ENCODE measurements around the gene TPCN2. TPM values are rescaled to one million over a fixed set of nuclear protein-coding genes. Genes with fewer than 3 reads are reported as not detected.

Gene TPCN2
- total and polyA plus RNA-seq, 2 of the 8 experiments (the other 6 are each of a cell fraction or from before 2014, with no cell fraction given) = 9.7 to 18.6 TPM

DNA sequence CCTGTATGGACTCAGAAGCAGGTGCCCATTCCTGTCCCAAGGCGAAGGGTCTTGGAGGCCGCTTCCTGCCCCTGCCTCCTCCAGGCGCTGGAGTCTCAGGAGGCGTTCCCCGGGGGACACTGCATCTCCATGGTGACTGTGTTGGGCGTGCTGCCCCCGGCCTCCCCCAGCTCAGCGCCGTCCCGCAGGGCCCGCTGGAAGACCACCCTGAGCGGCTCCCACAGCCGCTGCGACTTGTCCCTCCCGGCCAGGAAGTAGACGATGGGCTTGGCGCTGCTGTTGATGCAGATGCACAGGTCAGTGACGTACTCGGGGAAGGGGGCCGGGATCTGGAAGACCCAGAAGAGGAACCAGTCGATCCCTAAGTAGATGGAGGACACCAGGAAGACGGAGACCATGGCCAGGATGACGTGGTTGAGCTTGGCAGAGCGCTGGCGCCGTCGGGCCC lies 43.5 kb upstream of the TPCN2 start:
- Histone ChIP-seq H3K4me1 (replicated peaks in 1 of 4; ENCODE audit: control insufficient read depth in 3 of 4, insufficient read depth in 4 of 4, low read length in 3 of 4) (peaks cover 0 to 3% (median under 1%) of the 10 kb centered on the region in 4 experiments; a peak in 5 of 7 replicates), H3K4ac (replicated peaks; ENCODE audit: insufficient read length, low read depth, low read length) (no peak overlapping the region), H3K23me2 (ENCODE audit: low read depth, low read length) (no peaks in the 10 kb centered on the region), H2BK12ac (ENCODE audit: low read depth, low read length) (no peak overlapping the region), H3K27ac (ENCODE audit: low read depth, low read length) (no peak overlapping the region), H2BK5ac (ENCODE audit: low read depth, low read length) (no peak overlapping the region; the same call in 1 of the 2 replicates), H3K4me2 (ENCODE audit: insufficient read depth in 1 of 2, low read depth in 2 of 2, low read length in 2 of 2) (no peak overlapping the region), H4K91ac (replicated peaks; ENCODE audit: insufficient read length, low read length) (no peak overlapping the region), H3K79me2 (ENCODE audit: control insufficient read depth in 1 of 2, insufficient read depth in 2 of 2, low read length in 2 of 2) (no peaks in the 10 kb centered on the region), H3K14ac (ENCODE audit: insufficient read length) (no peak overlapping the region), H3K4me3 (ENCODE audit: extremely low read depth in 1 of 4, insufficient read depth in 2 of 4, low read depth in 3 of 4, low read length in 4 of 4) (no peak overlapping the region), H3K9ac (replicated peaks in 1 of 4; ENCODE audit: extremely low read depth in 1 of 4, low read depth in 3 of 4, low read length in 3 of 4) (no peak overlapping the region), H4K5ac (ENCODE audit: insufficient read length, low read depth, low read length) (no peak overlapping the region), H3K56ac (replicated peaks; ENCODE audit: insufficient read length, low read depth, low read length) (no peak overlapping the region), H3K18ac (ENCODE audit: extremely low read depth, low read length) (no peak overlapping the region), H2AK5ac (ENCODE audit: low read depth, low read length) (no peak overlapping the region), H4K8ac (ENCODE audit: extremely low read depth, insufficient read depth, low read length) (no peak overlapping the region), H2AFZ (ENCODE audit: low read length) (no peak overlapping the region), H3K36me3 (ENCODE audit: control insufficient read depth in 2 of 4, insufficient read depth in 4 of 4, low read length in 3 of 4) (no peaks in the 10 kb centered on the region; a peak in 1 of 8 replicates), H3K79me1 (ENCODE audit: low read depth, low read length) (no peaks in the 10 kb centered on the region), H4K20me1 (replicated peaks in 1 of 2; ENCODE audit: control insufficient read depth in 1 of 2, insufficient read depth in 2 of 2, low read length in 2 of 2) (no peaks in the 10 kb centered on the region), H3K9me3 (ENCODE audit: insufficient read depth in 2 of 2, low read depth in 1 of 2, low read length in 1 of 2) (no peaks in the 10 kb centered on the region), H2BK20ac (ENCODE audit: low read length) (no peak overlapping the region), H3K23ac (ENCODE audit: insufficient read length) (no peak overlapping the region), H2BK120ac (replicated peaks; ENCODE audit: low read depth, low read length) (no peak overlapping the region), H2BK15ac (ENCODE audit: low read length) (no peak overlapping the region), H3K27me3 (replicated peaks in 1 of 4; ENCODE audit: control insufficient read depth in 3 of 4, extremely low read depth in 1 of 4, insufficient read depth in 3 of 4, low read length in 3 of 4) (no peaks in the 10 kb centered on the region)
- WGBS, 2 experiments (ENCODE audit: extremely low coverage in 1 of 2, insufficient coverage in 1 of 2, insufficient read length in 1 of 2, insufficient replicate concordance in 2 of 2, low coverage in 1 of 2, low lambda C conversion rate in 2 of 2, missing lambda C conversion rate in 1 of 2) = 94% methylated on average over 27 of the region's 27 CpGs; no CpG with 5 or more reads in 1 of the 2 experiments
- ChIA-PET CTCF (ENCODE audit: partially characterized antibody) (no interaction called here), POLR2A (ENCODE audit: partially characterized antibody) (no interaction called here)
- no peak for TF ChIP-seq ASH2L (IDR thresholded peaks at IDR 0.05; ENCODE audit: low read length)
- no peak for TF ChIP-seq POLR2AphosphoS5 (IDR thresholded peaks at IDR 0.05; ENCODE audit: low read depth, low read length)
- TF ChIP-seq RFX5 (IDR thresholded peaks at IDR 0.05; ENCODE audit: borderline replicate concordance, low read depth, low read length) = no peak
- TF ChIP-seq, protein P1, sequence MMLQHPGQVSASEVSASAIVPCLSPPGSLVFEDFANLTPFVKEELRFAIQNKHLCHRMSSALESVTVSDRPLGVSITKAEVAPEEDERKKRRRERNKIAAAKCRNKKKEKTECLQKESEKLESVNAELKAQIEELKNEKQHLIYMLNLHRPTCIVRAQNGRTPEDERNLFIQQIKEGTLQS (IDR thresholded peaks at IDR 0.05; ENCODE audit: insufficient read depth, low read depth, low read length) = no peak
- TF ChIP-seq PHF8 (conservative IDR thresholded peaks at IDR 0.05; ENCODE audit: low read depth, low read length) = no peak
- TF ChIP-seq POU5F1 (IDR thresholded peaks at IDR 0.05; ENCODE audit: low read depth, low read length) = no peak
- TF ChIP-seq, protein P2, sequence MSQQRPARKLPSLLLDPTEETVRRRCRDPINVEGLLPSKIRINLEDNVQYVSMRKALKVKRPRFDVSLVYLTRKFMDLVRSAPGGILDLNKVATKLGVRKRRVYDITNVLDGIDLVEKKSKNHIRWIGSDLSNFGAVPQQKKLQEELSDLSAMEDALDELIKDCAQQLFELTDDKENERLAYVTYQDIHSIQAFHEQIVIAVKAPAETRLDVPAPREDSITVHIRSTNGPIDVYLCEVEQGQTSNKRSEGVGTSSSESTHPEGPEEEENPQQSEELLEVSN (IDR thresholded peaks at IDR 0.05) = no peak
- no peak for TF ChIP-seq EP300 (IDR thresholded peaks at IDR 0.05; ENCODE audit: borderline replicate concordance in 1 of 2, low read depth in 2 of 2, low read length in 2 of 2)
- no peak for TF ChIP-seq TBP (IDR thresholded peaks at IDR 0.05; ENCODE audit: low read depth, low read length)
- no peak for TF ChIP-seq YY1 (IDR thresholded peaks at IDR 0.05; ENCODE audit: low read depth, low read length)
- no peak for FAIRE-seq
- DNase-seq (ENCODE audit: low read depth in 1 of 2, low spot score in 2 of 2) = no peak
